HCT116 (cell line): ENCODE results near the gene IL20RA. TPM values are rescaled to one million over a fixed set of nuclear protein-coding genes. Genes with fewer than 3 reads are reported as not detected.

Experiments used
- ATAC-seq: fragments of 200-7000 bp; cut with Tn5 transposase; 2 replicates; pipeline ENCODE4 v1.9.1; 2020; ENCODE audit warnings: mild to moderate bottlenecking, moderate library complexity
- BruUV-seq: library from RNA; stranded (reverse); fragments of 400-500 nt; replicated peaks from 2 replicates; lab custom pipeline; 2021; lab: Mats Ljungman, UMichigan
- CTCF ChIA-PET: fragments of 300-600 bp; sonication (Branson Sonifier 250); formaldehyde crosslinking; loops from one replicate; lab custom pipeline; 2021; ENCODE audit warnings: antibody characterized with exemption; lab: Charles Lee
- POLR2A ChIA-PET: fragments of 300-600, 350-600 bp; sonication (Branson Sonifier 250); formaldehyde crosslinking; loops from one replicate; lab custom pipeline; 2021; ENCODE audit warnings: antibody characterized with exemption; lab: Charles Lee
- RAD21 ChIA-PET, 2 experiments: fragments of 300-600 bp; sonication (Branson Sonifier 250); formaldehyde crosslinking; loops; one replicate each; lab custom pipeline; 2023; ENCODE audit warnings: low total read pairs in 2 of 2; ENCODE audit not compliant: uncharacterized antibody in 2 of 2, unreplicated experiment in 2 of 2, low non-redundant PET in 1 of 2; lab: Charles Lee
- DNase-seq: peaks from one replicate; pipeline ENCODE4 v3.0.0-alpha.2; 2010; ENCODE audit warnings: low read depth, low spot score
- H2AFZ ChIP-seq: fragments of 200-600 bp; shearing (Covaris generic), sonication (generic); 2 replicates; pipeline ENCODE4 v1.6.1; 2017; ENCODE audit warnings: low read depth, mixed run types, mixed read lengths, antibody characterized with exemption, low read length; ENCODE audit not compliant: poor library complexity, severe bottlenecking
- H3K27ac ChIP-seq: 2 replicates; pipeline ENCODE4 v1.5.1; 2012; ENCODE audit warnings: low read depth, low read length
- H3K27me3 ChIP-seq: fragments of 200-600 bp; sonication (generic); 2 replicates; pipeline ENCODE4 v1.6.1; 2016; ENCODE audit warnings: mixed run types, low read length, mixed read lengths; ENCODE audit not compliant: insufficient read depth
- H3K36me3 ChIP-seq, 2 experiments: fragments of 200-500 bp in 1 of 2; fragments of 200-600 bp in 1 of 2; sonication (Bioruptor generic) in 1 of 2; sonication (generic) in 1 of 2; 2 replicates each; pipeline versions ENCODE4 v1.5.1 to v1.6.1; 2014 to 2016; ENCODE audit warnings: low read length in 2 of 2, inconsistent platforms in 1 of 2, mixed read lengths in 1 of 2, mixed run types in 1 of 2; ENCODE audit not compliant: insufficient read depth in 2 of 2, control insufficient read depth in 1 of 2
- H3K4me1 ChIP-seq, 2 experiments: fragments of 200-600 bp in 1 of 2; sonication (generic) in 1 of 2; 2 replicates each; pipeline versions ENCODE4 v1.5.1 to v1.6.1; 2012 to 2017; ENCODE audit warnings: low read length in 2 of 2, inconsistent platforms in 1 of 2, mild to moderate bottlenecking in 1 of 2, mixed read lengths in 1 of 2, mixed run types in 1 of 2, moderate library complexity in 1 of 2; ENCODE audit not compliant: insufficient read depth in 2 of 2, control insufficient read depth in 1 of 2
- H3K4me2 ChIP-seq: fragments of 200-600 bp; sonication (generic); 2 replicates; pipeline ENCODE4 v1.6.1; 2017; ENCODE audit warnings: mixed run types, low read length, mixed read lengths
- H3K4me3 ChIP-seq, 2 experiments: fragments of 200-600 bp in 1 of 2; sonication (generic) in 1 of 2; replicated peaks in 1 of 2; 2 replicates each; pipeline ENCODE4 v1.5.1; 2011 to 2016; ENCODE audit warnings: low read length in 2 of 2, control low read depth in 1 of 2, low read depth in 1 of 2, mild to moderate bottlenecking in 1 of 2, mixed read lengths in 1 of 2, mixed run types in 1 of 2
- H3K79me2 ChIP-seq: fragments of 200-600 bp; sonication (generic); 2 replicates; pipeline ENCODE4 v1.6.1; 2017; ENCODE audit warnings: mild to moderate bottlenecking, mixed run types, low read length, moderate library complexity, mixed read lengths; ENCODE audit not compliant: insufficient read depth
- H3K9ac ChIP-seq: fragments of 200-600 bp; sonication (generic); 2 replicates; pipeline ENCODE4 v1.6.1; 2016; ENCODE audit warnings: low read length, mixed read lengths
- H3K9me2 ChIP-seq: fragments of 200-600 bp; sonication (generic), shearing (Covaris generic); 2 replicates; pipeline ENCODE4 v1.6.1; 2017; ENCODE audit warnings: mixed run types, mild to moderate bottlenecking, moderate library complexity; ENCODE audit not compliant: insufficient read depth
- H3K9me3 ChIP-seq, 2 experiments: fragments of 200-500 bp in 1 of 2; fragments of 200-600 bp in 1 of 2; sonication (Bioruptor generic) in 1 of 2; sonication (generic) in 1 of 2; 2 replicates each; pipeline ENCODE4 v1.6.1; 2014 to 2017; ENCODE audit warnings: low read length in 2 of 2, mixed read lengths in 2 of 2, inconsistent platforms in 1 of 2, low read depth in 1 of 2, mild to moderate bottlenecking in 1 of 2, mixed run types in 1 of 2, moderate library complexity in 1 of 2; ENCODE audit not compliant: control insufficient read depth in 1 of 2, insufficient read depth in 1 of 2
- H4K20me1 ChIP-seq: fragments of 200-600 bp; sonication (generic), shearing (Covaris generic); 2 replicates; pipeline ENCODE4 v1.6.1; 2017; ENCODE audit warnings: mixed run types, mild to moderate bottlenecking, moderate library complexity; ENCODE audit not compliant: insufficient read depth
- CBX3 ChIP-seq: IDR thresholded peaks from 2 replicates; pipeline ENCODE4 v1.6.1; 2012; ENCODE audit warnings: low read depth
- CEBPB ChIP-seq: IDR thresholded peaks from 2 replicates; pipeline ENCODE4 v1.6.1; 2012; ENCODE audit warnings: low read depth
- CTCF ChIP-seq, 3 experiments: fragments of 200-600 bp in 1 of 3; sonication (generic) in 1 of 3; IDR thresholded peaks in 2 of 3; conservative IDR thresholded peaks in 1 of 3; 2 replicates each; pipeline ENCODE4 v1.5.1; 2012 to 2017; ENCODE audit warnings: low read depth in 2 of 3, low read length in 2 of 3, antibody characterized with exemption in 1 of 3, borderline replicate concordance in 1 of 3, control low read depth in 1 of 3, mild to moderate bottlenecking in 1 of 3, mixed read lengths in 1 of 3, mixed run types in 1 of 3, moderate library complexity in 1 of 3; ENCODE audit not compliant: insufficient read depth in 1 of 3
- JUND ChIP-seq: IDR thresholded peaks from 2 replicates; pipeline ENCODE4 v1.6.1; 2012
- RAD21 ChIP-seq: IDR thresholded peaks from 2 replicates; pipeline ENCODE4 v1.6.1; 2012; ENCODE audit warnings: low read depth, mild to moderate bottlenecking
- intact Hi-C: fragments of 100-400 bp; cut with micrococcal nuclease; formaldehyde crosslinking; loops from 2 replicates; pipeline ENCODE4 v1.10.0; 2022
- total RNA-seq: library from RNA; stranded (reverse); gene quantifications from one replicate; pipeline ENCODE4 v1.2.1, GENCODE V29; 2021; ENCODE audit not compliant: unreplicated experiment

Gene IL20RA
- total RNA-seq, 1 experiment from 2014 or later, result 1.1 TPM

- ChIA-PET RAD21 (no interaction called here), CTCF (no interaction called here), POLR2A (no interaction called here)
- no TSS peak for BruUV-seq
- no peak overlapping the region for H3K4me2 ChIP-seq
- no peak overlapping the region for H3K9ac ChIP-seq
- H3K36me3 ChIP-seq, result no peaks in the 10 kb centered on the region
- DNase-seq, result no peak
- H3K9me2 ChIP-seq, result no peaks in the 10 kb centered on the region
- H3K4me3 ChIP-seq, result no peak overlapping the region
- no peaks in the 10 kb centered on the region for H3K9me3 ChIP-seq
- no peaks in the 10 kb centered on the region for H3K79me2 ChIP-seq
- H3K27ac ChIP-seq, result no peak overlapping the region
- H3K27me3 ChIP-seq, result no peaks in the 10 kb centered on the region
- no peaks in the 10 kb centered on the region for H4K20me1 ChIP-seq
- no peaks in the 10 kb centered on the region for H3K4me1 ChIP-seq
- H2AFZ ChIP-seq, result no peak overlapping the region
- intact Hi-C loops, result loop anchor here (10.0 kb wide), 1 partner anchor 171 kb away; no protein-coding TSS in a partner anchor
- TF ChIP-seq JUND, result no peak
- ATAC-seq, result no peak
These were observed 28.8 kb downstream of the IL20RA start for GRCh38 chr6:137015943-137016342.

GRCh38 chr6:137013738-137014602, 30.8 kb downstream of the IL20RA start:
- ChIA-PET CTCF (interaction anchor here (0.6 to 2.5 kb wide), 9 partner anchors 13 to 370 kb away, joined by 3 to 11 read pairs (median 3); no protein-coding TSS in a partner anchor), POLR2A (no interaction called here), RAD21 (no interaction called here)
- H3K9me3 ChIP-seq, result no peaks in the 10 kb centered on the region
- no peaks in the 10 kb centered on the region for H3K79me2 ChIP-seq
- no peaks in the 10 kb centered on the region for H3K9me2 ChIP-seq
- no peak overlapping the region for H3K9ac ChIP-seq
- H3K4me3 ChIP-seq, result no peak overlapping the region
- BruUV-seq, result no TSS peak
- H3K4me2 ChIP-seq, result no peak overlapping the region
- no peaks in the 10 kb centered on the region for H3K27me3 ChIP-seq
- H4K20me1 ChIP-seq, result no peaks in the 10 kb centered on the region
- no peaks in the 10 kb centered on the region for H3K4me1 ChIP-seq
- H2AFZ ChIP-seq, result no peak overlapping the region
- TF ChIP-seq CTCF (IDR thresholded peaks at IDR 0.05 in 2 of 3, conservative IDR thresholded peaks at IDR 0.05 in 1 of 3; ENCODE audit: borderline replicate concordance in 1 of 3, insufficient read depth in 1 of 3, low read depth in 2 of 3, low read length in 2 of 3), result peak; percentile 59 to 81 (median 68)
- 0 out of 2 replicates have a peak, but pooled peaks have one; percentile 22 for TF ChIP-seq CEBPB
- no peak for TF ChIP-seq CBX3
- peak; percentile 83 for TF ChIP-seq RAD21
- intact Hi-C loops, result loop anchor here (1.0 to 10.0 kb wide), 2 partner anchors 46 to 169 kb away; no protein-coding TSS in a partner anchor
- H3K36me3 ChIP-seq, result no peaks in the 10 kb centered on the region
- ATAC-seq (peak; percentile 91), DNase-seq (peak; percentile 26)
- H3K27ac ChIP-seq, result no peak overlapping the region
